ENCODE results near the gene EPG5. TPM values are rescaled to one million over a fixed set of nuclear protein-coding genes. Genes with fewer than 3 reads are reported as not detected.

The EPG5 gene
- total RNA-seq, 4 donors from 2014 or later = 39.1 to 105 (median 59.0) TPM

DNA sequence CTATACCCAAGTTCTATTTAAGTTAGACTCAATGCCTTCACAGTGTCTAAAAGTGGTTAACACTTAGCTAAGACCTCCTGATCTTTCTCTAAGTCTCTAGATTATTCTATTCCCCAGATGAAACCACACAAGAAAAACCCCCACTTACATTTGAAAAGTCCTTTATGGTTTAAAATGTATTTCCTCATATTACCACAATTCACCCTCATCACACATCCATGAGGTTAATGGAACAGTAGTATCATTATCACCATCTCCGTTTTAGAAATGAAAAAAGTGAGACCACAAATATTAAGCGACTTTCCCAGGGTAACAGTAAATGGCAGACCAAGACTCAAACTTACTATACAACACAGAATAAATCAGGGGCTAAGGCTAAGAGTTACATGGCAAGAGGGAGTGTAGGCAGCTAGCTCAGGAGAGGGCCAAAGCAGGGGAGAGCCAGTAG, 28.6 kb downstream of the EPG5 start:
- TF ChIP-seq POLR2A (IDR thresholded peaks at IDR 0.05) = no peak
- TF ChIP-seq, protein P1, sequence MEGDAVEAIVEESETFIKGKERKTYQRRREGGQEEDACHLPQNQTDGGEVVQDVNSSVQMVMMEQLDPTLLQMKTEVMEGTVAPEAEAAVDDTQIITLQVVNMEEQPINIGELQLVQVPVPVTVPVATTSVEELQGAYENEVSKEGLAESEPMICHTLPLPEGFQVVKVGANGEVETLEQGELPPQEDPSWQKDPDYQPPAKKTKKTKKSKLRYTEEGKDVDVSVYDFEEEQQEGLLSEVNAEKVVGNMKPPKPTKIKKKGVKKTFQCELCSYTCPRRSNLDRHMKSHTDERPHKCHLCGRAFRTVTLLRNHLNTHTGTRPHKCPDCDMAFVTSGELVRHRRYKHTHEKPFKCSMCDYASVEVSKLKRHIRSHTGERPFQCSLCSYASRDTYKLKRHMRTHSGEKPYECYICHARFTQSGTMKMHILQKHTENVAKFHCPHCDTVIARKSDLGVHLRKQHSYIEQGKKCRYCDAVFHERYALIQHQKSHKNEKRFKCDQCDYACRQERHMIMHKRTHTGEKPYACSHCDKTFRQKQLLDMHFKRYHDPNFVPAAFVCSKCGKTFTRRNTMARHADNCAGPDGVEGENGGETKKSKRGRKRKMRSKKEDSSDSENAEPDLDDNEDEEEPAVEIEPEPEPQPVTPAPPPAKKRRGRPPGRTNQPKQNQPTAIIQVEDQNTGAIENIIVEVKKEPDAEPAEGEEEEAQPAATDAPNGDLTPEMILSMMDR (IDR thresholded peaks at IDR 0.05) = no peak
- Histone ChIP-seq H3K36me3 (peaks cover 48 to 52% of the 10 kb centered on the region in 2 donors), H3K27ac (no peak overlapping the region), H3K9me3 (no peaks in the 10 kb centered on the region), H3K27me3 (no peaks in the 10 kb centered on the region), H3K4me1 (no peaks in the 10 kb centered on the region), H3K4me3 (replicated peaks in 1 of 3) (no peak overlapping the region)
- no peak for DNase-seq
- 66 to 96% methylated on average over 2 of the region's 2 CpGs for whole genome bisulfite sequencing, 2 donors
- intact Hi-C loops (cut with DNase I) = no loop called here

DNA sequence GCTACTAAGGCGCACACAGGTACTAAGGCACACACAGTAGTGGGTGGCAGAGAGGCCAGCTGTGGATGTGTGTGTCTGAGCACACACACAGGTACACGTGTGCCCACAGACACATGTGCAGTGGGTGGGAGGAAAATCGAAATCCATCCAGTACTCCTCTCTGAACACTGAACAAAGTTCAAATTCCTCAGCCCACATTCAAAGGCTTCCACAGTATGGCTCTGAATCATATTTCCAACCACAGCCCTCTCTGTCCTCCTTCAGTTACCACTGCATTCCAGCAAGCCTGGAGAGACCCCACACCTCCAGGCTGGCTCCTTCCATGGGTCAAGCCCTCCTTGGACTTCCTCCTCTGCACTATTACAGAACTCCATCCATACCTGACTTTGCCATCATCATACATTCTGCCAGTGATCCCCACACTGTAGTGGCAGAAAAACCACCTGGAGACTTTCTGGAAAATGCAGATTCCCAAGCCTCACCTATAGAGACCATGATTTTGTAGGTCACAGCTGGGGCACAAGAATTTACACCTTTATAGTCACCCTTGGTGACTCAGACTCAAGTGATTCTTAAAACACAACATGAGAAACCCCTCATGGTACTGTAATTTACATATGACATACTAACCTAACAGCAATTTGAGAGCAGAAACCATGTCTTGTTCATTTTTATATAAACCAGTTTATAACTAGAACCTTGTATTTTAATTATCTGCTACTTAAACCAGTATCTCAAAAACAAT, 31.4 kb downstream of the EPG5 start:
- Histone ChIP-seq H3K36me3 (peaks cover 20 to 39% of the 10 kb centered on the region in 2 donors), H3K9me3 (no peaks in the 10 kb centered on the region)
- intact Hi-C loops (cut with DNase I) = no loop called here

DNA sequence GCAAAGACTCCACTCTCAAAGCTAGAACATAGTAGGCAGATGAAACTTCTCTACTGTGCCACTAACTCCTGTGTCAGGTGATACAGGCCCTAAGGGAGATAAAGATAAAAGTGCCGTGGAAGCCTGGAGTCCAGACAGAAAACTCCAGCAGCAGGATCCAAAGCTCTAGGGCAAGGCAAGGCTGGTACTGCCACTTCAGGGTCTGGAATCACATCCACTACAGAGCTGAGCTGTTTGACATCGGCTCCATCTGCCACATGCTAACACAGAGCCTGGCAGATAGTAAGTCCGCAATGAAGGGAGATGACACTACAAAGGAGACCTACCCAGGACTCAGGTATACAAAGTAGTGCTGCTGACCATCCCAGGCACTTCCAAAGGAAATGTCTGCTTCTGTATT, 34.4 kb downstream of the EPG5 start:
- Histone ChIP-seq H3K36me3 (peaks cover 21 to 34% of the 10 kb centered on the region in 2 donors), H3K4me3 (replicated peaks in 1 of 3) (no peak overlapping the region), H3K27me3 (no peaks in the 10 kb centered on the region), H3K4me1 (no peaks in the 10 kb centered on the region), H3K9me3 (no peaks in the 10 kb centered on the region), H3K27ac (no peak overlapping the region)
- intact Hi-C loops (cut with DNase I) = no loop called here
- WGBS, 2 donors = 92 to 93% methylated on average over 3 of the region's 3 CpGs
- no peak for DNase-seq
- TF ChIP-seq POLR2A (IDR thresholded peaks at IDR 0.05) = no peak
- TF ChIP-seq, protein P1 (IDR thresholded peaks at IDR 0.05) = no peak

More for the DNA sequence above, 31.4 kb downstream of the EPG5 start:
- H3K4me1 ChIP-seq = no peaks in the 10 kb centered on the region
- H3K27ac ChIP-seq = no peak overlapping the region
- WGBS, 2 donors = 91 to 95% methylated on average over 3 of the region's 3 CpGs
- no peaks in the 10 kb centered on the region for H3K27me3 ChIP-seq
- no peak for DNase-seq
- H3K4me3 ChIP-seq (replicated peaks in 1 of 3) = no peak overlapping the region
- TF ChIP-seq POLR2A (IDR thresholded peaks at IDR 0.05) = no peak
- TF ChIP-seq, protein P1 (IDR thresholded peaks at IDR 0.05) = no peak

DNA sequence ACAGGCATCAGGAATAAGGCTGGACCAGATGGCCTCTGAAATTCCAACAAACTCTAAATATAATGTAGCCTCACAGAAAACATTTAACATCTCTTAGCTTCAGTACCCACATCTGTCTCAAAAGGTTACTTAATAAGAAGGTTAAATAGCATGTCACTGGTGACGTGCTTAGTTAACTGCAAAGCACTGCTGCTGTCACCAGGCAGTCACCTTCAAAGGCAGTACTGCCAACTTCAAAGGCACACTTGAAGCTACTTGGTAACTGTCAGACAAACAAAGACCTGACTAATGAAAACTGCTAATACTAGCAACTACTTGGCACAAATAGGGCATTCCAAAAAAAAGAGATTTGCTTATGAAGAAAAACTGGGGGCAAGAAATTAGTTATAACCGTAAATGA, 36.2 kb downstream of the EPG5 start:
- 84 to 93% methylated on average over 2 of the region's 2 CpGs for WGBS, 2 donors
- Histone ChIP-seq H3K4me3 (replicated peaks in 1 of 3) (no peak overlapping the region), H3K4me1 (no peaks in the 10 kb centered on the region), H3K9me3 (no peaks in the 10 kb centered on the region), H3K27me3 (no peaks in the 10 kb centered on the region), H3K27ac (no peak overlapping the region), H3K36me3 (peaks cover 21 to 36% of the 10 kb centered on the region in 2 donors)
- intact Hi-C loops (cut with DNase I) = no loop called here
- DNase-seq = no peak
- no peak for TF ChIP-seq POLR2A (IDR thresholded peaks at IDR 0.05)
- TF ChIP-seq, protein P1 (IDR thresholded peaks at IDR 0.05) = no peak

DNA sequence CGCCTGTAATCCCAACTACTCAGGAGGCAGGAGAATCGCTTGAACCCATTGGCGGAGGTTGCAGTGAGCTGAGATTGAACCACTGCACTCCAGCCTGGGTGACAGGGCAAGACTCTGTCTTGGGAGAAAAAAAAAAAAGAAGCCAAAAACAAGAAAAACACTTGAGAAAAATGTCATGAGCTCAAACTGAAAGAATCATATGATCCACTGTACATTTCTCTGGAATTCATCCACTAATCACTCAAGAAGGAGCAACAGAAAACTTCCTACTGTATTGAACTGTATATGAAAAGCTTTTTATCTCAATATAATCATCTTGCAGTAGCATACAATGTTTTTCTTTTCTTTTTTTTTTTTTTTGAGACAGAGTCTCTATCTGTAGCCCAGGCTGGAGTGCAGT, 40.4 kb downstream of the EPG5 start:
- H3K4me3 ChIP-seq (replicated peaks in 1 of 3) = no peak overlapping the region
- no peak for DNase-seq
- H3K27ac ChIP-seq = no peak overlapping the region

More for the DNA sequence above, 40.4 kb downstream of the EPG5 start:
- no peaks in the 10 kb centered on the region for H3K27me3 ChIP-seq
- H3K36me3 ChIP-seq = peaks cover 45 to 46% of the 10 kb centered on the region in 2 donors
- 99 to 100% methylated on average over 3 of the region's 3 CpGs for WGBS, 2 donors
- no peak for TF ChIP-seq POLR2A (IDR thresholded peaks at IDR 0.05)
- TF ChIP-seq, protein P1 (IDR thresholded peaks at IDR 0.05) = no peak
- H3K4me1 ChIP-seq = no peaks in the 10 kb centered on the region
- no peaks in the 10 kb centered on the region for H3K9me3 ChIP-seq
- intact Hi-C loops (cut with DNase I) = no loop called here
